CD4-positive, CD25-positive, alpha-beta regulatory T cell (primary cell): Measurements from ENCODE around the gene DPY19L3. TPM values are rescaled to one million over a fixed set of nuclear protein-coding genes. Genes with fewer than 3 reads are reported as not detected.
"Not testable (repeated sequence)": the region's sequence is repeated elsewhere in the genome, so short reads cannot be mapped to it uniquely, and the experiment has no call there.

Experiments used
- ATAC-seq, 2 donors: fragments of 150-1000 bp; cut with Tn5 transposase; one replicate each; pipeline ENCODE4 v1.10.0; 2021; ENCODE audit warnings: low read depth in 2 of 2, moderate number of reproducible peaks in 2 of 2, moderate library complexity in 1 of 2
- DNase-seq, 3 donors: peaks; one replicate each; pipeline versions ENCODE4 v3.0.0 to v3.0.0-alpha.2; 2012 to 2022; ENCODE audit warnings: mixed read lengths in 1 of 3
- H3K27ac ChIP-seq: one replicate; pipeline ENCODE4 v1.7.0; 2013; ENCODE audit warnings: mild to moderate bottlenecking, low read length; ENCODE audit not compliant: insufficient read depth, poor library complexity, severe bottlenecking
- H3K27me3 ChIP-seq: one replicate; pipeline ENCODE4 v1.7.0; 2013; ENCODE audit warnings: low read length; ENCODE audit not compliant: control insufficient read depth, insufficient read depth
- H3K36me3 ChIP-seq: one replicate; pipeline ENCODE4 v1.7.0; 2013; ENCODE audit warnings: mild to moderate bottlenecking, low read length, moderate library complexity; ENCODE audit not compliant: control insufficient read depth, insufficient read depth
- H3K4me1 ChIP-seq: 2 replicates; pipeline ENCODE4 v1.7.0; 2013; ENCODE audit warnings: mild to moderate bottlenecking, low read length; ENCODE audit not compliant: insufficient read depth, control insufficient read depth, poor library complexity, severe bottlenecking
- H3K4me3 ChIP-seq: one replicate; pipeline ENCODE4 v1.7.0; 2013; ENCODE audit warnings: low read depth, mild to moderate bottlenecking, low read length, moderate library complexity
- H3K9me3 ChIP-seq, 2 experiments: 1 replicate in 1 of 2; 2 replicates in 1 of 2; pipeline ENCODE4 v1.7.0; 2013; ENCODE audit warnings: low read length in 2 of 2, mild to moderate bottlenecking in 1 of 2, moderate library complexity in 1 of 2; ENCODE audit not compliant: control insufficient read depth in 2 of 2
- H3K27ac Mint-ChIP-seq, 3 donors: one replicate each; pipeline ENCODE4 v1.8.0; 2020 to 2022; ENCODE audit warnings: mild to moderate bottlenecking in 3 of 3, mixed read lengths in 3 of 3, moderate library complexity in 2 of 3
- H3K27me3 Mint-ChIP-seq: one replicate; pipeline ENCODE4 v1.8.0; 2022; ENCODE audit warnings: mild to moderate bottlenecking, mixed read lengths
- H3K36me3 Mint-ChIP-seq: one replicate; pipeline ENCODE4 v1.8.0; 2020; ENCODE audit warnings: mixed read lengths
- H3K4me1 Mint-ChIP-seq, 4 donors: one replicate each; pipeline ENCODE4 v1.8.0; 2020 to 2022; ENCODE audit warnings: mixed read lengths in 4 of 4, mild to moderate bottlenecking in 1 of 4
- H3K4me3 Mint-ChIP-seq, 4 donors: one replicate each; pipeline ENCODE4 v1.8.0; 2020 to 2022; ENCODE audit warnings: mild to moderate bottlenecking in 4 of 4, mixed read lengths in 4 of 4, moderate library complexity in 3 of 4
- H3K9me3 Mint-ChIP-seq, 7 donors: one replicate each; pipeline ENCODE4 v1.8.0; 2020 to 2022; ENCODE audit warnings: mixed read lengths in 7 of 7, mild to moderate bottlenecking in 3 of 7, moderate library complexity in 2 of 7
- polyA plus RNA-seq, 4 donors: library from polyadenylated mRNA; unstranded; fragments of 300-500 nt; fragmentation: Illumina TruSeq; gene quantifications; one replicate each; pipeline ENCODE4 v1.2.3, GENCODE V29; 2021
- total RNA-seq: library from RNA; stranded (reverse); gene quantifications from one replicate; pipeline ENCODE4 v1.2.3, GENCODE V29; 2022

The DPY19L3 gene
- total and polyA plus RNA-seq, 5 donors from 2014 or later: 4.5 to 17.4 (median 5.9) TPM

DNA sequence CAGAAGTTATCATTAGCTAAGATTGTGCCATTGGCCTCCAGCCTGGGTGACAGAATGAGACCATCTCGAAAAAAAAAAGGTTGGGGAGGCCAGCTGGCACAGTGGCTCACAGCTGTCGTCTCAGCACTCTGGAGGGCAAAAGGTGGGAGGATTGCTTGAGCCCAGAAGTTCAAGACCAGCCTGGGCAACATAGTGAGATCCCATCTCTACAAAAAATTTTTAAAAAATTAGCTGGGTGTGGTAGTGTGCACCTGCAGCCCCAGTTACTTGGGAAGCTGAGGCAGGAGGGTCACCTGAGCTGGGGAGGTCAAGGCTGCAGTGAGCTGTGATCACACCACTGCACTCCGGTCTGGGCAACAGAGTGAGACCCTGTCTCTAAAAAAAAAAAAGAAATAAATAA is 18.4 kb downstream of the DPY19L3 start:
- H3K9me3 Mint-ChIP-seq, H3K27me3 Mint-ChIP-seq, DNase-seq, H3K9me3 ChIP-seq, H3K4me3 Mint-ChIP-seq, H3K27ac Mint-ChIP-seq, H3K36me3 ChIP-seq, H3K4me1 ChIP-seq, H3K27me3 ChIP-seq, H3K27ac ChIP-seq, H3K4me3 ChIP-seq, ATAC-seq: not testable (repeated sequence)
- peaks cover 14% of the 10 kb centered on the region for H3K36me3 Mint-ChIP-seq
- H3K4me1 Mint-ChIP-seq: peaks cover 8 to 15% (median 13%) of the 10 kb centered on the region in 4 donors

DNA sequence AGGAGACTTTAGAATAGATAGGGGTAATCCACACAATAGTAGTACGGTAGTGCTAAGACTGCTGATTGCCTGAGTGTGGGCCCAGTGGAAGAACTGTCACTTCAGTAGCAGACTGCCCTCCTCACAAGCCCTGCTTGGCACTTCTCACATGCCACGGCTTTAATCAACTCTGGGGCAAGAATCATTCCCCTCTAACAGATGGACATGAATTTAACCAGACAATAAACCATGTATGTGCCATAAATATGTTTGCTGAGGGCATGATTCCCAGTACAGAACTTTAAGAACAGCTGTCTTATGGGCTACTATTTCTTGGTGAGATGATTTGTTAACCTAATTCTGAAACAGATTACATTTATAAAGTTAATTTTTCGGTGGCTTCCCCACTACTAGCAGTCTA is 22.0 kb downstream of the DPY19L3 start:
- Mint-ChIP-seq H3K27me3 (no peaks in the 10 kb centered on the region), H3K27ac (no peak overlapping the region), H3K4me3 (no peak overlapping the region), H3K9me3 (no peaks in the 10 kb centered on the region), H3K36me3 (peaks cover 17% of the 10 kb centered on the region), H3K4me1 (peaks cover 0 to 4% (median 3%) of the 10 kb centered on the region in 4 donors)
- no peak for ATAC-seq
- Histone ChIP-seq H3K27me3 (no peaks in the 10 kb centered on the region), H3K9me3 (no peaks in the 10 kb centered on the region), H3K27ac (no peak overlapping the region), H3K4me1 (no peaks in the 10 kb centered on the region), H3K4me3 (no peak overlapping the region), H3K36me3 (no peaks in the 10 kb centered on the region)
- no peak for DNase-seq

DNA sequence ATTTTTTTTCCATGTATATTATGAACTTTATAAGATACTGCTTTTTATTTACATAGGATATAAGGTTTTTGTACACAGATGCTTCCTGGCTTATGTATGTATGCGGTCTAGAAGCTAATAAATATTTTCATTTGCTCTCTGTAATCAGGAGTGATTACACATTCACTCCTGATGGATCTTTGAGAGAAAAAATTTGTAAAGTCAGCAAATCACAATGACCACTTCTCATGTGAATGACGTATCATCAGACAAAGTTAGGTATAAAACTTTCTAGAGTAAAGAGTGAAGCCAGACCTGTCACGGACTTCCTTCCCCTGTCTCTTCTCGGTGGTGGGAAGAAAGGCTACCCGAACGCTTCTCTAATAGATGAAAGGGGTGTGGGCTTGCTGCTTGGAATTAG is 31.1 kb downstream of the DPY19L3 start:
- no peak overlapping the region for H3K4me3 Mint-ChIP-seq
- Histone ChIP-seq H3K36me3 (peaks cover 7% of the 10 kb centered on the region), H3K27ac (no peak overlapping the region), H3K4me1 (no peaks in the 10 kb centered on the region), H3K4me3 (no peak overlapping the region), H3K27me3 (no peaks in the 10 kb centered on the region), H3K9me3 (no peaks in the 10 kb centered on the region)
- no peak overlapping the region for H3K27ac Mint-ChIP-seq
- no peak for DNase-seq
- peaks cover 29% of the 10 kb centered on the region for H3K36me3 Mint-ChIP-seq
- H3K4me1 Mint-ChIP-seq: no peaks in the 10 kb centered on the region
- no peaks in the 10 kb centered on the region for H3K9me3 Mint-ChIP-seq
- ATAC-seq: no peak
- H3K27me3 Mint-ChIP-seq: no peaks in the 10 kb centered on the region

DNA sequence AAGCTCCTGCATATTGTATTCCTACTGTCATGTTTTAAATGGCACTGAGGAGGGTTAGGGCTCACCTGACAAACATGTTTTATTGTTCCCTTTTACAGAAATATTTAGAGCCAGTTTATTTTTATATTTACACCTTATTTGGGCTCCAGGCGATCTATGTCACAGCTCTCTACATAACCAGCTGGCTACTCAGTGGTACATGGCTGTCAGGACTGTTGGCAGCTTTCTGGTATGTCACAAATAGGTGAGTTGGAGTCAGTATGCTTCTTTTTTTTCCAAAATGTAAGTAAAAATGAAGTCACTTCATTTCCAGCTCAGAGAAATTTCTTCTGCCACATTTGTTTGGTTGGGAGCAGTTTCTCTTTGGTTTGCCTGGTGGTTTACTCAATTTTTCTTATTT is 31.5 kb downstream of the DPY19L3 start:
- no peaks in the 10 kb centered on the region for H3K27me3 Mint-ChIP-seq
- Histone ChIP-seq H3K36me3 (peaks cover 7% of the 10 kb centered on the region), H3K27ac (no peak overlapping the region), H3K4me1 (no peaks in the 10 kb centered on the region), H3K4me3 (no peak overlapping the region), H3K27me3 (no peaks in the 10 kb centered on the region), H3K9me3 (no peaks in the 10 kb centered on the region)
- no peaks in the 10 kb centered on the region for H3K9me3 Mint-ChIP-seq
- peaks cover 29% of the 10 kb centered on the region for H3K36me3 Mint-ChIP-seq
- ATAC-seq (no peak), DNase-seq (no peak)
- H3K27ac Mint-ChIP-seq: no peak overlapping the region
- H3K4me1 Mint-ChIP-seq: no peaks in the 10 kb centered on the region
- H3K4me3 Mint-ChIP-seq: no peak overlapping the region

DNA sequence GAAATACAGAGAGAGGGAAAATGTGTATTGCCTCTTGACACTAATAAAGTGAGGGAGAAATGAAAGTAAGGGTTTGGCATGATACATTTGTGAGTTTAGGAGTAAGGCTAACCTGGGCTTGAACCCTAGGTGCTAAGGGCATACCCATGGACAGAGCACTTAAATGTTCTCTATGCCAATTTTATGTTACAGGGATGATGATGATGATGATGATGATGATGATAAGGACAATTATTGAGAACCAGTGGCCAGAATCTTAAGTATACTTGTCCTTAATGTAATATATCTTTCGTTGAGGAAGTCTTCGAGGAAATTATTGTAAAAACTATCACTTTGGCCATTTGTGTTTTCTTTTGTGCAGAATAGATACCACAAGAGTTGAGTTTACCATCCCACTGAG is 33.2 kb downstream of the DPY19L3 start:
- no peaks in the 10 kb centered on the region for H3K9me3 Mint-ChIP-seq
- ATAC-seq (no peak), DNase-seq (no peak)
- H3K36me3 ChIP-seq: peaks cover 4% of the 10 kb centered on the region
- no peaks in the 10 kb centered on the region for H3K9me3 ChIP-seq
- H3K27ac ChIP-seq: no peak overlapping the region
- H3K4me1 Mint-ChIP-seq: no peaks in the 10 kb centered on the region
- H3K27me3 Mint-ChIP-seq: no peaks in the 10 kb centered on the region
- H3K36me3 Mint-ChIP-seq: peaks cover 31% of the 10 kb centered on the region
- no peaks in the 10 kb centered on the region for H3K4me1 ChIP-seq
- no peak overlapping the region for H3K4me3 ChIP-seq
- H3K4me3 Mint-ChIP-seq: no peak overlapping the region
- no peaks in the 10 kb centered on the region for H3K27me3 ChIP-seq
- H3K27ac Mint-ChIP-seq: no peak overlapping the region

DNA sequence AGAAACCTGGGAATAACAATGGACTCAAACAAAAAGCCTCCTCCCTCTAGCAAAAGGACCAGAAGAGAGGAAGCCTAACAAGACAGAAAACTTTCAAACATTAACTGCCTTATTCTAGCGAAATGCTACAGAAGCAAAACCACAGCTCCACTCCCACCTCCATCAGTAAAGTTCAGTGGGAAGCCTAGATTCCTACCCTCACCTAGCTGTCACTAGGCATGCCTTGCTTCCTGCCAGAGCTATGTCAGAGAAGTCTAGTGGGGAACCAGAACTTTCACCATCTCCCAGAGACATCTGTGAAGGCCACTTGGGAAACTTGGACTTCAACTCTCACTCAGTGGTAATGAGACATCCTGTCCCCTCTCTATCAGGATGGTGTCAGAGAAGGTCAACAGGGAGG is 37.1 kb downstream of the DPY19L3 start:
- Histone ChIP-seq H3K4me3 (no peak overlapping the region), H3K36me3 (peaks cover 4% of the 10 kb centered on the region), H3K9me3 (no peaks in the 10 kb centered on the region), H3K4me1 (no peaks in the 10 kb centered on the region), H3K27me3 (no peaks in the 10 kb centered on the region), H3K27ac (no peak overlapping the region)
- Mint-ChIP-seq H3K4me3 (no peak overlapping the region), H3K9me3 (no peaks in the 10 kb centered on the region), H3K4me1 (peaks cover 0 to 11% (median under 1%) of the 10 kb centered on the region in 4 donors), H3K36me3 (peaks cover 29% of the 10 kb centered on the region), H3K27ac (no peak overlapping the region), H3K27me3 (no peaks in the 10 kb centered on the region)
- DNase-seq (no peak), ATAC-seq (no peak)

DNA sequence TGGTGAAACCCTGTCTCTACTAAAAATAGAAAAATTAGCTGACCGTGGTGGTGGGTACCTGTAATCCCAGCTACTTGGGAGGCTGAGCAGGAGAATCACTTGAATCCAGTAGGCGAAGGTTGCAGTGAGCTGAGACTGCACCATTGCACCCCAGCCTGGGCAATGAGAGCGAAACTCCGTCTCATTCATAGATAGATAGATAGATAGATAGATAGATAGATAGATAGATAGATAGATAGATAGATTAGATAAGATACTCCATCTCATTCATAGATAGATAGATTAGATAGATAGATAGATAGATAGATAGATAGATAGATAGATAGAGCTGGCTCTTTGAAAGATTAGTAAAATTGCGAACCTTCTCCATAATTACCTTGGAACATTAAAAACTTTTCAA is 42.0 kb downstream of the DPY19L3 start:
- not testable (repeated sequence) for H3K9me3 ChIP-seq, DNase-seq, H3K4me3 Mint-ChIP-seq, H3K27ac Mint-ChIP-seq, H3K27me3 Mint-ChIP-seq, H3K27me3 ChIP-seq, H3K4me3 ChIP-seq, H3K4me1 ChIP-seq, ATAC-seq, H3K9me3 Mint-ChIP-seq, H3K36me3 ChIP-seq, H3K27ac ChIP-seq
- Mint-ChIP-seq H3K36me3 (peaks cover 22% of the 10 kb centered on the region), H3K4me1 (peaks cover 5 to 13% (median 8%) of the 10 kb centered on the region in 4 donors)

DNA sequence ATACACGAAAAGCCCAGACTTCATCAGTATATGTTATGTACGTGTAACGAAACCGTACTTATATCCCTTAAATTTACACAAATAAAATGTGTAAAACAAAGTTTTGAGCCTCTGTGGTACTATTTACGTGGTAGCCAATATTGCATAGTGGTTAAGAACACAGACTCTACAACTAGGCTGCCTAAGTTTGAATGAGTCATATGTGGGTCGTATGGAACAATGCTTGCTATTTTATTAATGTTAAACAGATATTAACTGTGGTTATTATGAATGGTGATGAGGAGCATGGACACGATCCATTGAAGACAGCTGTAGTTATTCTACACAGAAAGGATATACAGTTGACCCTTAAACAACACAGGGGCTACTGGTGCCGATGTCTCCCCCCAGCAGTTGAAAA is 42.5 kb downstream of the DPY19L3 start:
- H3K4me3 ChIP-seq: no peak overlapping the region
- Mint-ChIP-seq H3K36me3 (peaks cover 17% of the 10 kb centered on the region), H3K27ac (no peak overlapping the region), H3K4me1 (peaks cover 5 to 13% (median 8%) of the 10 kb centered on the region in 4 donors), H3K9me3 (no peaks in the 10 kb centered on the region), H3K27me3 (no peaks in the 10 kb centered on the region), H3K4me3 (no peak overlapping the region)
- DNase-seq (no peak), ATAC-seq (no peak)
- no peaks in the 10 kb centered on the region for H3K27me3 ChIP-seq
- no peaks in the 10 kb centered on the region for H3K36me3 ChIP-seq
- no peaks in the 10 kb centered on the region for H3K9me3 ChIP-seq
- no peak overlapping the region for H3K27ac ChIP-seq
- no peaks in the 10 kb centered on the region for H3K4me1 ChIP-seq
